CD4-positive, alpha-beta T cell (primary cell): ENCODE measurements around the gene PELI2. TPM values are rescaled to one million over a fixed set of nuclear protein-coding genes. Genes with fewer than 3 reads are reported as not detected.

Experiments
- ATAC-seq: fragments of 200-7000 bp; cut with Tn5 transposase; one replicate; pipeline ENCODE4 v1.10.0; 2022; ENCODE audit warnings: mild to moderate bottlenecking; ENCODE audit not compliant: poor library complexity
- CTCF ChIA-PET: fragments of 350-600 bp; sonication (Branson Sonifier 250); formaldehyde crosslinking; loops from one replicate; lab custom pipeline; 2021; ENCODE audit warnings: antibody characterized with exemption, inconsistent platforms; lab: Charles Lee
- POLR2A ChIA-PET: fragments of 350-600 bp; sonication (Branson Sonifier 250); formaldehyde crosslinking; loops from one replicate; lab custom pipeline; 2021; ENCODE audit warnings: antibody characterized with exemption, inconsistent platforms; lab: Charles Lee
- DNase-seq, 14 experiments: peaks; one replicate each; pipeline ENCODE4 v3.0.0-alpha.2; 2013 to 2020; ENCODE audit warnings: mixed read lengths in 2 of 14
- H3K27ac ChIP-seq, 2 donors: one replicate each; pipeline versions ENCODE4 v1.5.1 to v1.7.0; 2013; ENCODE audit warnings: low read length in 2 of 2, low read depth in 1 of 2, mild to moderate bottlenecking in 1 of 2
- H3K27me3 ChIP-seq, 2 experiments: 1 replicate in 1 of 2; 2 replicates in 1 of 2; pipeline versions ENCODE4 v1.6.1 to v1.7.0; 2013; ENCODE audit warnings: low read length in 2 of 2, control low read depth in 1 of 2, mild to moderate bottlenecking in 1 of 2, moderate library complexity in 1 of 2; ENCODE audit not compliant: insufficient read depth in 2 of 2, control insufficient read depth in 1 of 2
- H3K36me3 ChIP-seq: one replicate; pipeline ENCODE4 v1.6.1; 2013; ENCODE audit warnings: low read length, control low read depth; ENCODE audit not compliant: insufficient read depth
- H3K4me1 ChIP-seq: one replicate; pipeline ENCODE4 v1.6.1; 2013; ENCODE audit warnings: low read length, control low read depth; ENCODE audit not compliant: insufficient read depth
- H3K4me3 ChIP-seq: one replicate; pipeline ENCODE4 v1.5.1; 2013; ENCODE audit warnings: mild to moderate bottlenecking, low read length, moderate library complexity
- H3K9me3 ChIP-seq, 2 experiments: 1 replicate in 1 of 2; 2 replicates in 1 of 2; pipeline versions ENCODE4 v1.6.1 to v1.7.0; 2013; ENCODE audit warnings: low read length in 2 of 2, mild to moderate bottlenecking in 2 of 2, control low read depth in 1 of 2, moderate library complexity in 1 of 2; ENCODE audit not compliant: control insufficient read depth in 1 of 2, insufficient read depth in 1 of 2
- H3K27ac Mint-ChIP-seq: one replicate; pipeline ENCODE4 v1.8.0; 2020; ENCODE audit warnings: mixed read lengths
- H3K27me3 Mint-ChIP-seq: one replicate; pipeline ENCODE4 v1.8.0; 2021; ENCODE audit warnings: mixed read lengths
- H3K36me3 Mint-ChIP-seq: one replicate; pipeline ENCODE4 v1.8.0; 2021; ENCODE audit warnings: low read depth, mixed read lengths
- H3K4me1 Mint-ChIP-seq: one replicate; pipeline ENCODE4 v1.8.0; 2021; ENCODE audit warnings: low read depth, mixed read lengths
- H3K4me3 Mint-ChIP-seq: one replicate; pipeline ENCODE4 v1.8.0; 2020; ENCODE audit warnings: mild to moderate bottlenecking, mixed read lengths
- H3K9me3 Mint-ChIP-seq: one replicate; pipeline ENCODE4 v1.8.0; 2020; ENCODE audit warnings: mixed read lengths
- CTCF ChIP-seq: fragments of 200-600 bp; IDR thresholded peaks from one replicate; pipeline ENCODE4 v1.8.0; 2022; ENCODE audit warnings: antibody characterized with exemption, mild to moderate bottlenecking
- intact Hi-C, 2 experiments: fragments of 100-400 bp; cut with DNase I in 1 of 2; cut with micrococcal nuclease in 1 of 2; formaldehyde crosslinking; loops; one replicate each; pipeline versions ENCODE4 v1.15.1 to v1.9.0; 2023 to 2025; cut with DNase I, micrococcal nuclease
- total RNA-seq, 174 experiments: library from RNA in 2 of 174; stranded (reverse) in 2 of 174; gene quantifications; one replicate each; pipeline ENCODE4 v1.2.3 and lab custom pipeline; 2021 to 2026

PELI2 gene
- total RNA-seq, 2 experiments from 2014 or later = 12.2 to 15.9 TPM

GRCh38 chr14:56219666-56220413 is 101.6 kb downstream of the PELI2 start:
- Mint-ChIP-seq H3K27ac (no peak overlapping the region), H3K36me3 (no peaks in the 10 kb centered on the region), H3K9me3 (peaks cover 2% of the 10 kb centered on the region), H3K4me1 (peaks cover 19% of the 10 kb centered on the region), H3K27me3 (no peaks in the 10 kb centered on the region), H3K4me3 (no peak overlapping the region)
- Histone ChIP-seq H3K27me3 (no peaks in the 10 kb centered on the region), H3K9me3 (no peaks in the 10 kb centered on the region), H3K27ac (no peak overlapping the region), H3K4me3 (no peak overlapping the region), H3K36me3 (no peaks in the 10 kb centered on the region), H3K4me1 (no peaks in the 10 kb centered on the region)
- ChIA-PET POLR2A (no interaction called here), CTCF (no interaction called here)
- intact Hi-C loops = no loop called here
- TF ChIP-seq CTCF = no peak
- DNase-seq (no peak), ATAC-seq (no peak)

GRCh38 chr14:56221382-56222128 is 103.3 kb downstream of the PELI2 start:
- H3K4me1 Mint-ChIP-seq = peaks cover 12% of the 10 kb centered on the region
- Histone ChIP-seq H3K27ac (no peak overlapping the region), H3K36me3 (no peaks in the 10 kb centered on the region), H3K4me1 (no peaks in the 10 kb centered on the region), H3K27me3 (no peaks in the 10 kb centered on the region), H3K9me3 (no peaks in the 10 kb centered on the region), H3K4me3 (no peak overlapping the region)
- intact Hi-C loops = no loop called here
- H3K27ac Mint-ChIP-seq = no peak overlapping the region
- no peak overlapping the region for H3K4me3 Mint-ChIP-seq
- ChIA-PET CTCF (no interaction called here), POLR2A (interaction anchor here (0.7 kb wide), 1 partner anchor 952 kb away, joined by 3 read pairs; no protein-coding TSS in a partner anchor)
- DNase-seq (no peak), ATAC-seq (no peak)
- H3K36me3 Mint-ChIP-seq = peaks cover 4% of the 10 kb centered on the region
- no peaks in the 10 kb centered on the region for H3K27me3 Mint-ChIP-seq
- TF ChIP-seq CTCF = no peak
- peaks cover 2% of the 10 kb centered on the region for H3K9me3 Mint-ChIP-seq

GRCh38 chr14:56224229-56224628 is 106.0 kb downstream of the PELI2 start:
- Mint-ChIP-seq H3K4me3 (no peak overlapping the region), H3K36me3 (peaks cover 4% of the 10 kb centered on the region), H3K27ac (no peak overlapping the region), H3K9me3 (peaks cover 4% of the 10 kb centered on the region), H3K27me3 (no peaks in the 10 kb centered on the region), H3K4me1 (peaks cover 12% of the 10 kb centered on the region)
- ATAC-seq (no peak), DNase-seq (no peak)
- no peak overlapping the region for H3K4me3 ChIP-seq
- intact Hi-C loops = no loop called here
- POLR2A ChIA-PET = no interaction called here
- CTCF ChIA-PET = no interaction called here
- TF ChIP-seq CTCF = no peak
- no peaks in the 10 kb centered on the region for H3K36me3 ChIP-seq
- no peaks in the 10 kb centered on the region for H3K27me3 ChIP-seq
- peaks cover 0 to 5% of the 10 kb centered on the region in 2 experiments for H3K9me3 ChIP-seq
- H3K4me1 ChIP-seq = no peaks in the 10 kb centered on the region
- no peak overlapping the region for H3K27ac ChIP-seq
